Fibroblast of pulmonary artery (primary cell): ENCODE data around the gene TXNL4A.
A peak's percentile ranks its signal among the peaks of the same experiment; 100 is the strongest.

Experiments
- DNase-seq: peaks from one replicate; pipeline ENCODE4 v3.0.0-alpha.2; 2010; ENCODE audit warnings: low read depth
- H3K4me3 ChIP-seq: replicated peaks from 2 replicates; pipeline ENCODE4 v1.5.1; 2011; ENCODE audit warnings: low read depth, mild to moderate bottlenecking, control low read depth, low read length, moderate library complexity
- TF ChIP-seq, protein P1 (sequence below): IDR thresholded peaks from 2 replicates; pipeline ENCODE4 v1.5.1; 2011; ENCODE audit warnings: mild to moderate bottlenecking, control low read depth, low read length, inconsistent platforms; ENCODE audit errors: missing control alignments

TXNL4A gene

DNA sequence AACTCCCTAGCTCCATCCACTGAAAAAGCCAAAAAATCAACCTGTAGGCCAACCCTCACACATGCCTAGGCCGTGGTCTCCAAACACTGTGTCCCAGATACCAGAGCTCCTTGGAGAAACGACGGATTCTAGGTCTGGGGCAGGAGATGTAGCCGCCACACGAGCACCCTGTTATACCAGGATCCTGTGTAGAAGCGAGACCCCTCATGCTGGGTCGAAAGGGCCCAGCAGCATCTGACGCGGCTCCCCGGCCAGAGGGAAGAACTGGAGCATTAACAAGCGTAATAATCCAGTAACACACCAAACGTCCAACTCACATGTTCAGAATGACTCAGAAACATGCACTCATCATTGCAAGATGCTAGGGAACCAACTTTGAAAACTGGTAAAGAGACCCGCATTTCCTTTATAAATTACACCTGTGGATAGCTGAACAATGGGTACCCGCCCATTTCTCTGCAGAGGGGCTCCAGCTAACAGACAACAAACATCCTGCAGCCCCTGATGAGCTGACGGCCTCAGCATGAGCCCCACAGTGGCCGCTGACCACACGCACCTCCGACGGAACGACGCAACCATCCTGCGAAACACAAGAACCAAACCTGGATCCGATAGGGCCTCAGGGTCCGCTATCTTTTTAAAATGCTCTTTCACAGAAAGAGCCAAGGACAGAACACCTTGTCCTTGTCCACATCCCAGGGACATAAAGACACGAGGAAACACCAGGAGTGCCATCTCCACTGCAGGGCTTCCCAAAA, 51.1 kb downstream of the TXNL4A start:
- DNase-seq, result no peak
- TF ChIP-seq, protein P1, sequence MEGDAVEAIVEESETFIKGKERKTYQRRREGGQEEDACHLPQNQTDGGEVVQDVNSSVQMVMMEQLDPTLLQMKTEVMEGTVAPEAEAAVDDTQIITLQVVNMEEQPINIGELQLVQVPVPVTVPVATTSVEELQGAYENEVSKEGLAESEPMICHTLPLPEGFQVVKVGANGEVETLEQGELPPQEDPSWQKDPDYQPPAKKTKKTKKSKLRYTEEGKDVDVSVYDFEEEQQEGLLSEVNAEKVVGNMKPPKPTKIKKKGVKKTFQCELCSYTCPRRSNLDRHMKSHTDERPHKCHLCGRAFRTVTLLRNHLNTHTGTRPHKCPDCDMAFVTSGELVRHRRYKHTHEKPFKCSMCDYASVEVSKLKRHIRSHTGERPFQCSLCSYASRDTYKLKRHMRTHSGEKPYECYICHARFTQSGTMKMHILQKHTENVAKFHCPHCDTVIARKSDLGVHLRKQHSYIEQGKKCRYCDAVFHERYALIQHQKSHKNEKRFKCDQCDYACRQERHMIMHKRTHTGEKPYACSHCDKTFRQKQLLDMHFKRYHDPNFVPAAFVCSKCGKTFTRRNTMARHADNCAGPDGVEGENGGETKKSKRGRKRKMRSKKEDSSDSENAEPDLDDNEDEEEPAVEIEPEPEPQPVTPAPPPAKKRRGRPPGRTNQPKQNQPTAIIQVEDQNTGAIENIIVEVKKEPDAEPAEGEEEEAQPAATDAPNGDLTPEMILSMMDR, result no peak
- no peak overlapping the region for H3K4me3 ChIP-seq

DNA sequence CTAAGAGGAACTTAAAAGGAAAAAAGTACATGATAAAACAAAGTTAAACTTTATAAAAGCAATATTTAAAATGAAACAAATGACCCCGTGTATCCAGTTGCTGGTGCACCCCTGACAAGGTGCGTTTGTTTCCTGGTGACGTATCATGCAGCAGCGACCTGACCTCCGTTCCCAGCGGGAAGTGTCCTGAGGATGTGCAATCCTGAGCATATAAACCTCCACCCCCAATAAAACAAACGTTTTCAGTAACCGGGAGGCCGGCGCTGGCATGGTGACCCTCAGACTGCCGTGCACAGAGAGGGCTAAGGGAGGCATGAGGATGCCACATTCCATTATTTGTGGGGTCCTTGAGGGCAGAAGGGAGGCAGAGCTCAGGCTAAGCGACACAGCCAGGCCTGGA, 51.7 kb downstream of the TXNL4A start:
- TF ChIP-seq, protein P1, result no peak

DNA sequence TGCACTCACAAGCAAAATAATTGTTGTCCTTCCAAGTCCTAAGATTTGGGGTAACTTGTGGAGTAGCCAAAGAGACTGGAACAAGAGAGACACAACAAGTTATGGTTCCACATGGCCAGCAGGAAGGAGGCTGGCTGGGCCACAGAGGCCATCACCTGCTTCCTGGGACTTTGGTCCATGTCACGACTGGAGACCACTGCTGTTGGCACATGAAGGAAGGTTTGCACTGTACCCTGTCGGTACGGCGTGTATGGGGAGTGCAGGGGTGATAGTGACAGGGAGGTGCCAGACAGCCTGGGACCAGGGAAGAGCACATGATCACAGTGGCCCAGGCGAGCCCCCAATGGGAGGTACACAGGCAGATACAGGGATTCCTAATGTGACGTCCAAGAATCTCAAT, 52.4 kb downstream of the TXNL4A start:
- no peak overlapping the region for H3K4me3 ChIP-seq
- TF ChIP-seq, protein P1, result no peak
- DNase-seq, result no peak

More for the DNA sequence above, 51.7 kb downstream of the TXNL4A start:
- DNase-seq, result no peak
- H3K4me3 ChIP-seq, result no peak overlapping the region

DNA sequence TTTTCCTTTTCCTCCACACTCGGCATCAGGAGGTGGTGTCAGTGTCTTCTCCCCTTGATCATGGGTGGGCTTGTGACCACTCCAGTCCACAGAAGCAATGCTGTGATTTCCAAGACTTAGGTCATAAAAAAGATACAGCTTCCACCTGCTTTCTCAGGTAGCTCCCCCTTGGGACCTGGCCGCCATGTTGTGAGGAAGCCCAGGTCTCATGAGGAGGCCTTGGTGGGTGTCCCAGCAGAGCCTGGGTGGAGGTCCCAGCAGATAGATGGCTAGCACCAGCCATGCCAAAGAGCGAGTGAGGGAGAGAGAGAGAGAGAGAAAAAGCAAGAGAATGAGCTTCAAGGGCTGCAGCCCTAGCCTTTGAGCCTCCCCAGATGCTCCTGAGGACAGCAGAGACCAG, 52.9 kb downstream of the TXNL4A start:
- TF ChIP-seq, protein P1, result no peak
- DNase-seq, result no peak
- no peak overlapping the region for H3K4me3 ChIP-seq

DNA sequence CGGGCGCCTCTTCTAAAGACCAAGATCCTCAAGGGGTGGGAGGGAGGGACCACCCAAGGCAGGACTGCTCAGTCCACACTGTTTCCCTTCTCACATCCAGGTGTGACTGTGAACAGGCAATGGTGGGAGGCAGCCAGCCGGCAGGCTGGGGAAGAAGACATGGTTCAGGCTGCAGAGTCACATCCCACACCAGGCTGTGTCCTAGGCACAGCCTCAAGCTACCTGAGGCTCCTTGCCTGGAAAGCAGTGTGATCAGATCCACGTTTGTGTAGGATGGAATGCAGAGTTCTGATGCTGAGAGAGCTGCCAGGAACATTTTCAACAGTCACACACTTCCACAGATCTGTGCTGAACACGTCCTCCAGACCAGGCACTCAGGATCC, 53.3 kb downstream of the TXNL4A start:
- TF ChIP-seq, protein P1, result no peak
- no peak overlapping the region for H3K4me3 ChIP-seq
- DNase-seq, result no peak

DNA sequence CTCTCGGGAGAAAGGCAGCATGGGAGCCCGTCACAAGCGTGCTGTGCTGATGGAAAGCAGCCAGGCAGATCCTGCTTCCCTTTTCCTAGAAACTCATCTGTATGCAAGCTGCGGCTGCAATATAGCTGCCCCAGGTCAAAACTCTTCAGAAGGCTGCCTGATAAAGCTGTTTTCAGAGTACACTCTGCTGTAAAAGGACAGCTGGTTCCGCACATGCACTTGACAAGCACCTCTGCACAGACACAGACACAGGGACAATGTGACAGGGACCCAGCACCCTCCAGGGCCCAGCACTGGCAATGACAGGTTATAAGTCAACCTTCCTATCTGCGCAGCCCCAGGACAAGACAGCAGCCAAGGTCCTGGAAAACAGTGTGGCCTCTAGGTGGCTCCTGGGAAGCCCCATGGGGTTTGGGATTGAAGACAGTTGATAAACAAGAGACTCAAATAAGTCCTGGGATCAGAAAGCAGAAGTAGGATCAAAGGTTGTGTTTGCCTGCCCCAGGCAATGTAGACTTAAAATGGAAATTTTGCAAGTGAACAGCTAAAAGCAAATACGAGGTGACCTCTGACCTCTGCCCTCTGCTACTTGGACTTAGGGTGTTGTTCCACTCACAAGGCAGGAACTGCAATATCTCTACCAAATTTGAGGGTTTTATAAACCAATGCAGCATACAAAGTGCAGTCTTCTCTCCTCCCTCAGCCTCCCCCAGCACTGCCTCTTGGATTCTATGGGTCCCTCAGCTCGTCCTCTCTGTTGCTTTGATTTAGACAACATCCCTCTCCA, 53.9 kb downstream of the TXNL4A start:
- H3K4me3 ChIP-seq, result no peak overlapping the region
- TF ChIP-seq, protein P1, result no peak
- no peak for DNase-seq

DNA sequence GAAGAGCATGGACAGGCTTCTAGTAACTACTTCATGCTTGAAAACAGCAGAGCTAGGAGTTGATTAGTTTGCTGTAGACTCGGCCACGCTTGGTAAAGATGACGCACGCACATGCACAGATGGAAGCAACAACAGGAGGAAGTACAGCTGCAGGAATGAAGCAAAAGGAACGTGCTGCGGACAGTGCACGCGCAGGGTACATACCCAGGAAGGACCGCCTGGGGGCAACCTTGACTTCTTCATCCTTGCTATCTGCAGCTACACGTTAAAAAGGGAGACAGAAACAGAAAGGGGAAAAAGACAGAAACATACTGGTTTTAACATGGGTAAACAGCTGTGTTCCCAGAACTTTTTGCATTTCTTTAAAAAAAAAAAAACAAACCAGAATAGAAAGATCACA, 54.6 kb downstream of the TXNL4A start:
- DNase-seq, result peak; percentile 49
- TF ChIP-seq, protein P1, result peak; percentile 19
- no peak overlapping the region for H3K4me3 ChIP-seq
